Liver (tissue), 9 donors: Measurements from ENCODE around the gene OPHN1. TPM values are rescaled to one million over a fixed set of nuclear protein-coding genes. Genes with fewer than 3 reads are reported as not detected.

Experiments used
- DNase-seq: peaks from one replicate; pipeline ENCODE4 v3.0.0-alpha.2; 2017; ENCODE audit warnings: low spot score
- H3K27ac ChIP-seq, 2 donors: one replicate each; pipeline ENCODE4 v1.7.0; 2013; ENCODE audit warnings: inconsistent platforms in 2 of 2, low read length in 2 of 2, control low read depth in 1 of 2, low read depth in 1 of 2, mild to moderate bottlenecking in 1 of 2
- H3K27me3 ChIP-seq, 4 donors: one replicate each; pipeline versions ENCODE4 v1.6.1 to v1.7.0; 2013; ENCODE audit warnings: low read length in 3 of 4, inconsistent platforms in 1 of 4, mild to moderate bottlenecking in 1 of 4, moderate library complexity in 1 of 4; ENCODE audit not compliant: control insufficient read depth in 4 of 4, insufficient read depth in 4 of 4
- H3K36me3 ChIP-seq, 4 donors: one replicate each; pipeline versions ENCODE4 v1.6.1 to v1.7.0; 2013; ENCODE audit warnings: low read length in 3 of 4, mild to moderate bottlenecking in 3 of 4, low read depth in 1 of 4, moderate library complexity in 1 of 4; ENCODE audit not compliant: control insufficient read depth in 4 of 4, insufficient read depth in 3 of 4
- H3K4me1 ChIP-seq, 4 donors: one replicate each; pipeline versions ENCODE4 v1.6.1 to v1.7.0; 2013; ENCODE audit warnings: low read length in 3 of 4, mild to moderate bottlenecking in 3 of 4, moderate library complexity in 1 of 4; ENCODE audit not compliant: control insufficient read depth in 4 of 4, insufficient read depth in 4 of 4
- H3K4me3 ChIP-seq, 3 donors: one replicate each; pipeline versions ENCODE4 v1.6.1 to v1.7.0; 2013; ENCODE audit warnings: low read length in 3 of 3, control low read depth in 1 of 3, low read depth in 1 of 3, mild to moderate bottlenecking in 1 of 3
- H3K9ac ChIP-seq, 2 donors: one replicate each; pipeline ENCODE4 v1.7.0; 2013; ENCODE audit warnings: low read length in 2 of 2, mild to moderate bottlenecking in 2 of 2, moderate library complexity in 2 of 2, control low read depth in 1 of 2, low read depth in 1 of 2
- H3K9me3 ChIP-seq, 4 donors: one replicate each; pipeline versions ENCODE4 v1.6.1 to v1.7.0; 2013; ENCODE audit warnings: low read length in 3 of 4; ENCODE audit not compliant: control insufficient read depth in 4 of 4
- ATF3 ChIP-seq: IDR thresholded peaks from 2 replicates; pipeline ENCODE4 v1.6.1; 2016; ENCODE audit warnings: antibody characterized with exemption
- CTCF ChIP-seq: fragments of 150-350 bp; IDR thresholded peaks from 2 replicates; pipeline ENCODE4 v1.5.1; 2017; ENCODE audit warnings: improper control_type of control experiment, low read depth, low read length; ENCODE audit not compliant: missing input control
- EGR1 ChIP-seq, 2 donors: IDR thresholded peaks; 2 replicates each; pipeline ENCODE4 v1.6.1; 2016 to 2018; ENCODE audit warnings: antibody characterized with exemption in 2 of 2, low read depth in 2 of 2
- FOXA1 ChIP-seq: IDR thresholded peaks from 2 replicates; pipeline ENCODE4 v1.6.1; 2016; ENCODE audit warnings: antibody characterized with exemption
- FOXA2 ChIP-seq: IDR thresholded peaks from 2 replicates; pipeline ENCODE4 v1.6.1; 2016; ENCODE audit warnings: antibody characterized with exemption
- GABPA ChIP-seq, 2 donors: IDR thresholded peaks in 1 of 2; conservative IDR thresholded peaks in 1 of 2; 2 replicates each; pipeline ENCODE4 v1.6.1; 2016; ENCODE audit warnings: antibody characterized with exemption in 2 of 2, mild to moderate bottlenecking in 1 of 2, moderate library complexity in 1 of 2
- HNF4A ChIP-seq, 2 donors: conservative IDR thresholded peaks; 2 replicates each; pipeline ENCODE4 v1.6.1; 2016; ENCODE audit warnings: antibody characterized with exemption in 2 of 2, mild to moderate bottlenecking in 2 of 2
- HNF4G ChIP-seq: IDR thresholded peaks from 2 replicates; pipeline ENCODE4 v1.6.1; 2016; ENCODE audit warnings: antibody characterized with exemption
- JUND ChIP-seq, 2 donors: IDR thresholded peaks; 2 replicates each; pipeline ENCODE4 v1.6.1; 2016; ENCODE audit warnings: antibody characterized with exemption in 2 of 2
- MAX ChIP-seq: IDR thresholded peaks from 2 replicates; pipeline ENCODE4 v1.6.1; 2016; ENCODE audit warnings: antibody characterized with exemption
- RAD21 ChIP-seq, 2 donors: IDR thresholded peaks; 2 replicates each; pipeline ENCODE4 v1.6.1; 2016; ENCODE audit warnings: antibody characterized with exemption in 2 of 2, mild to moderate bottlenecking in 2 of 2
- REST ChIP-seq: IDR thresholded peaks from 2 replicates; pipeline ENCODE4 v1.6.1; 2016; ENCODE audit warnings: antibody characterized with exemption, mild to moderate bottlenecking
- SP1 ChIP-seq: IDR thresholded peaks from 2 replicates; pipeline ENCODE4 v1.6.1; 2018; ENCODE audit warnings: antibody characterized with exemption, mild to moderate bottlenecking
- TAF1 ChIP-seq: conservative IDR thresholded peaks from 2 replicates; pipeline ENCODE4 v1.6.1; 2016; ENCODE audit warnings: antibody characterized with exemption, mild to moderate bottlenecking
- YY1 ChIP-seq: IDR thresholded peaks from 2 replicates; pipeline ENCODE4 v1.6.1; 2016; ENCODE audit warnings: antibody characterized with exemption, mild to moderate bottlenecking
- ZBTB33 ChIP-seq: IDR thresholded peaks from 2 replicates; pipeline ENCODE4 v1.6.1; 2016; ENCODE audit warnings: antibody characterized with exemption
- WGBS: extraction: QIAGEN DNeasy Blood & Tissue Kit; methylation state at CpG from one replicate; pipeline ENCODE4 v1.1.7; 2013; 5-methylcytosine and 5-hydroxymethylcytosine counted together
- polyA plus RNA-seq, 2 donors: library from polyadenylated mRNA; stranded (reverse) in 1 of 2; unstranded in 1 of 2; fragments of 200-250 nt in 1 of 2; fragments of >200 nt in 1 of 2; fragmentation: Nextera tagmentation in 1 of 2; extraction: Ambion mirVana in 1 of 2; gene quantifications; one replicate each; pipeline versions ENCODE4 v1.2.1 to v1.2.3, GENCODE V29; 2013 to 2015
- total RNA-seq, 2 donors: library from RNA; depleted of rRNA; stranded (reverse); fragments of >200 nt; gene quantifications; one replicate each; pipeline ENCODE4 v1.2.3, GENCODE V29; 2014
- donor health status: healthy.
- donor health status: healthy.
- donor health status: healthy.
- donor health status: healthy.
- donor health status: healthy.

Gene OPHN1
- total and polyA plus RNA-seq, 4 donors, result 0.17 to 1.2 (median 0.60) TPM

- Histone ChIP-seq H3K9me3 (no peaks in the 10 kb centered on the region), H3K4me1 (no peaks in the 10 kb centered on the region), H3K9ac (no peak overlapping the region), H3K27me3 (no peaks in the 10 kb centered on the region), H3K36me3 (no peaks in the 10 kb centered on the region), H3K27ac (no peak overlapping the region), H3K4me3 (no peak overlapping the region)
- TF ChIP-seq FOXA1, result no peak
- no peak for TF ChIP-seq SP1
- no peak for TF ChIP-seq GABPA (IDR thresholded peaks at IDR 0.05 in 1 of 2, conservative IDR thresholded peaks at IDR 0.05 in 1 of 2)
- no peak for TF ChIP-seq RAD21 (IDR thresholded peaks at IDR 0.05)
- no peak for TF ChIP-seq FOXA2
- TF ChIP-seq REST, result no peak
- no peak for DNase-seq
Measured at GRCh38 chrX:68376373-68376772, 56.9 kb downstream of the OPHN1 start.

GRCh38 chrX:68375803-68376202 is 57.5 kb downstream of the OPHN1 start:
- no peak for DNase-seq
- 81% methylated on average over 2 of the region's 2 CpGs for WGBS

More at GRCh38 chrX:68375803-68376202, 57.5 kb downstream of the OPHN1 start:
- Histone ChIP-seq H3K27ac (no peak overlapping the region), H3K9ac (no peak overlapping the region), H3K4me3 (no peak overlapping the region), H3K36me3 (no peaks in the 10 kb centered on the region), H3K27me3 (no peaks in the 10 kb centered on the region), H3K9me3 (no peaks in the 10 kb centered on the region), H3K4me1 (no peaks in the 10 kb centered on the region)
- TF ChIP-seq GABPA (IDR thresholded peaks at IDR 0.05 in 1 of 2, conservative IDR thresholded peaks at IDR 0.05 in 1 of 2) (no peak), ZBTB33 (no peak), TAF1 (no peak), CTCF (no peak), ATF3 (no peak), EGR1 (IDR thresholded peaks at IDR 0.05; ENCODE audit: low read depth in 2 of 2) (no peak), JUND (IDR thresholded peaks at IDR 0.05) (no peak), YY1 (no peak), FOXA2 (no peak), RAD21 (IDR thresholded peaks at IDR 0.05) (no peak), HNF4A (conservative IDR thresholded peaks at IDR 0.05) (no peak), REST (no peak), HNF4G (no peak), MAX (no peak), FOXA1 (no peak), SP1 (no peak)
